Measurements from ENCODE around the gene NMD3. TPM values are rescaled to one million over a fixed set of nuclear protein-coding genes. Genes with fewer than 3 reads are reported as not detected.

Gene NMD3
- total RNA-seq, 4 donors from 2014 or later: 32.3 to 45.8 (median 40.6) TPM

- DNase-seq (ENCODE audit: extremely low spot score): no peak
- no peaks in the 10 kb centered on the region for H3K27me3 ChIP-seq
- 83% methylated on average over 2 of the region's 2 CpGs for WGBS
- intact Hi-C loops (cut with DNase I): no loop called here
- no peak for TF ChIP-seq EP300 (IDR thresholded peaks at IDR 0.05)
- TF ChIP-seq POLR2AphosphoS5 (IDR thresholded peaks at IDR 0.05): no peak
- TF ChIP-seq CTCF (IDR thresholded peaks at IDR 0.05): no peak
- TF ChIP-seq POLR2A (IDR thresholded peaks at IDR 0.05; ENCODE audit: low read depth): no peak
- no peak overlapping the region for H3K27ac ChIP-seq (replicated peaks in 1 of 4)
- H3K4me1 ChIP-seq: peaks cover 0 to 4% (median 2%) of the 10 kb centered on the region in 4 donors
- H3K4me3 ChIP-seq: no peak overlapping the region
- H3K36me3 ChIP-seq: peaks cover 45 to 93% (median 59%) of the 10 kb centered on the region in 4 donors
- no peaks in the 10 kb centered on the region for H3K9me3 ChIP-seq
Measured at GRCh38 chr3:161251716-161252115, 30.6 kb downstream of the NMD3 start.

- peaks cover 43 to 93% (median 58%) of the 10 kb centered on the region in 4 donors for H3K36me3 ChIP-seq
- no peaks in the 10 kb centered on the region for H3K27me3 ChIP-seq
- 98% methylated on average over 5 of the region's 5 CpGs for WGBS
- H3K9me3 ChIP-seq: no peaks in the 10 kb centered on the region
- H3K4me1 ChIP-seq: peaks cover 0 to 4% (median 2%) of the 10 kb centered on the region in 4 donors
- H3K4me3 ChIP-seq: no peak overlapping the region
- intact Hi-C loops (cut with DNase I): no loop called here
- DNase-seq (ENCODE audit: extremely low spot score): no peak
- H3K27ac ChIP-seq (replicated peaks in 1 of 4): no peak overlapping the region
- TF ChIP-seq POLR2AphosphoS5 (IDR thresholded peaks at IDR 0.05) (no peak), POLR2A (IDR thresholded peaks at IDR 0.05; ENCODE audit: low read depth) (no peak), CTCF (IDR thresholded peaks at IDR 0.05) (no peak), EP300 (IDR thresholded peaks at IDR 0.05) (no peak)
Measured at GRCh38 chr3:161252143-161252542, 31.0 kb downstream of the NMD3 start.

GRCh38 chr3:161253711-161254110, 32.6 kb downstream of the NMD3 start:
- 56% methylated on average over 1 of the region's 1 CpG for WGBS
- H3K9me3 ChIP-seq: no peaks in the 10 kb centered on the region
- no peak overlapping the region for H3K27ac ChIP-seq (replicated peaks in 1 of 4)
- intact Hi-C loops (cut with DNase I): no loop called here
- H3K4me1 ChIP-seq: peaks cover 0 to 4% (median 2%) of the 10 kb centered on the region in 4 donors
- H3K36me3 ChIP-seq: peaks cover 29 to 84% (median 47%) of the 10 kb centered on the region in 4 donors
- H3K27me3 ChIP-seq: no peaks in the 10 kb centered on the region
- no peak for DNase-seq (ENCODE audit: extremely low spot score)
- TF ChIP-seq CTCF (IDR thresholded peaks at IDR 0.05): no peak
- no peak for TF ChIP-seq POLR2A (IDR thresholded peaks at IDR 0.05; ENCODE audit: low read depth)
- TF ChIP-seq EP300 (IDR thresholded peaks at IDR 0.05): no peak
- no peak for TF ChIP-seq POLR2AphosphoS5 (IDR thresholded peaks at IDR 0.05)
- no peak overlapping the region for H3K4me3 ChIP-seq

- peaks cover 0 to 4% (median 2%) of the 10 kb centered on the region in 4 donors for H3K4me1 ChIP-seq
- DNase-seq (ENCODE audit: extremely low spot score): no peak
- intact Hi-C loops (cut with DNase I): no loop called here
- no peak overlapping the region for H3K4me3 ChIP-seq
- 81% methylated on average over 1 of the region's 1 CpG for WGBS
- no peaks in the 10 kb centered on the region for H3K27me3 ChIP-seq
- no peak overlapping the region for H3K27ac ChIP-seq (replicated peaks in 1 of 4)
- peaks cover 28 to 75% (median 38%) of the 10 kb centered on the region in 4 donors for H3K36me3 ChIP-seq
- H3K9me3 ChIP-seq: no peaks in the 10 kb centered on the region
- no peak for TF ChIP-seq POLR2A (IDR thresholded peaks at IDR 0.05; ENCODE audit: low read depth)
- no peak for TF ChIP-seq CTCF (IDR thresholded peaks at IDR 0.05)
- no peak for TF ChIP-seq POLR2AphosphoS5 (IDR thresholded peaks at IDR 0.05)
- TF ChIP-seq EP300 (IDR thresholded peaks at IDR 0.05): no peak
Measured at GRCh38 chr3:161254861-161255260, 33.8 kb downstream of the NMD3 start.

GRCh38 chr3:161263057-161263456, 41.9 kb downstream of the NMD3 start:
- TF ChIP-seq POLR2A (IDR thresholded peaks at IDR 0.05; ENCODE audit: low read depth) (no peak), CTCF (IDR thresholded peaks at IDR 0.05) (no peak), POLR2AphosphoS5 (IDR thresholded peaks at IDR 0.05) (no peak), EP300 (IDR thresholded peaks at IDR 0.05) (no peak)
- H3K36me3 ChIP-seq: peaks cover 0 to 18% (median 0%) of the 10 kb centered on the region in 4 donors
- no peaks in the 10 kb centered on the region for H3K27me3 ChIP-seq
- intact Hi-C loops (cut with DNase I): no loop called here
- peaks cover 0 to 3% (median 0%) of the 10 kb centered on the region in 4 donors for H3K4me1 ChIP-seq
- 85% methylated on average over 3 of the region's 3 CpGs for WGBS
- H3K27ac ChIP-seq (replicated peaks in 1 of 4): no peak overlapping the region
- peaks cover 0 to 3% (median 0%) of the 10 kb centered on the region in 4 donors for H3K9me3 ChIP-seq
- no peak for DNase-seq (ENCODE audit: extremely low spot score)
- no peak overlapping the region for H3K4me3 ChIP-seq

All from esophagus muscularis mucosa (tissue), 4 donors.